HG03064 (cell line): Measurements from ENCODE around the gene ZNF526.

ENCODE experiments used
- ATAC-seq: cut with Tn5 transposase; IDR thresholded peaks from one replicate; pipeline ENCODE4 v1.9.1; 2021; ENCODE audit warnings: low read depth; ENCODE audit not compliant: unreplicated experiment

ZNF526 gene, protein sequence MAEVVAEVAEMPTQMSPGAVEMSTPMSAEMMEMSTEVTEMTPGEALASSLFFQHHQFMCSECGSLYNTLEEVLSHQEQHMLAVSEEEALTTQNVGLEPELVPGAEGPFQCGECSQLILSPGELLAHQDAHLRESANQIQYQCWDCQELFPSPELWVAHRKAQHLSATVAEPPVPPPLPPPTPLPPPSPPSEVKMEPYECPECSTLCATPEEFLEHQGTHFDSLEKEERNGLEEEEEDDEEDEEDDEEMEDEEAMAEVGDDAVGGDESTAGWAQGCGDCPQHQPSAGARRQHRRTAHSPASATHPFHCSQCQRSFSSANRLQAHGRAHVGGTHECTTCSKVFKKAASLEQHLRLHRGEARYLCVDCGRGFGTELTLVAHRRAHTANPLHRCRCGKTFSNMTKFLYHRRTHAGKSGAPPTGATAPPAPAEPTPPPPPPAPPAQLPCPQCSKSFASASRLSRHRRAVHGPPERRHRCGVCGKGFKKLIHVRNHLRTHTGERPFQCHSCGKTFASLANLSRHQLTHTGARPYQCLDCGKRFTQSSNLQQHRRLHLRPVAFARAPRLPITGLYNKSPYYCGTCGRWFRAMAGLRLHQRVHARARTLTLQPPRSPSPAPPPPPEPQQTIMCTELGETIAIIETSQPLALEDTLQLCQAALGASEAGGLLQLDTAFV

DNA sequence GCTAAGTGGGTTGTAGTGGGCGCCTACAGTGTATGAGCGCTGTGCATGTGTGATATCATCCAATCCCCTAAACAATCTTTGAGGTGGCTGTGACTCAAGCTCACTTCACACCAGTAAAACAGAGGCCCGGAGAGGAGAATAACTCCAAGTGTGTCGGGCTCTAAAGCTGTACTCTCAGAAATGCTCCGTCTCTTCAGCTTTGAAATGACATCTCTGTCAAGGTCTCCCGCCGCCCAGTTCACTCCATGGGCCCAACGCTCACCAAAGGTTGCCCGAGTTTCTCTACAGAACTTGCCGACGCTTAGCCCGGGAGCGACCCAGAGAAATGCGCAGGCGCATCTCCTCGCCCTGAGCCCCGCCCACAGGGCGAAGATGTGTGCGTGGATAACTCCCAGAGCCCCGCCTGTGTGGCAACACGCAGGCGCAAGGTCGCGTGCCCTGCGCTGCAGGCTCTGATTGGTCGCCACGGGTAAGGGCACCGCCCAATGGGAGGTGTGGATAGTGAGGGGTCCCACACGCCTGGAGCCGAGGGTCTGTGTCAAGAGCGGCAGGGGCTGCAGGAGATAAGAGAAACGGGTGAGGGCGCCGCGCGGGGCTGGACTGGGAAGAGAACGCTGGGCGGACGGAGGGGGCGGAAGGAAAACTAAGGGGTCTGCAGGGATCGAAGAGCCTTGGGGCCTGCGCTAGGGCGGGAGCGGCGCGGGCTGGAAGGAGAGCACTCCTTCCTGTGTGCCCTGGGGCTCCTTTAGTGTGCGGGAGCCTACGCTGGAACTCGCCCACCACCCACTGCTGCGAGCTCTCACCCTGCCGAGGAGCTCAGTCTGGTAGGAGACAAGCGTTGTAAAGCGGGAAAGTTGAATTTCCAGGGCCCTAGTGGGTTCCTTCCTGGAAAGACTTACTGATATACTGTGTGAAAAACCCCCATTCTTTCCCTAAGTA lies at the start of gene ZNF526:
Gene ZNF526, plus strand, starts transcription at position 501 of the 939 bp plus-strand sequence. CDS start 4,092 bp downstream, outside the sequence.
- ATAC-seq: peak; percentile 67

DNA sequence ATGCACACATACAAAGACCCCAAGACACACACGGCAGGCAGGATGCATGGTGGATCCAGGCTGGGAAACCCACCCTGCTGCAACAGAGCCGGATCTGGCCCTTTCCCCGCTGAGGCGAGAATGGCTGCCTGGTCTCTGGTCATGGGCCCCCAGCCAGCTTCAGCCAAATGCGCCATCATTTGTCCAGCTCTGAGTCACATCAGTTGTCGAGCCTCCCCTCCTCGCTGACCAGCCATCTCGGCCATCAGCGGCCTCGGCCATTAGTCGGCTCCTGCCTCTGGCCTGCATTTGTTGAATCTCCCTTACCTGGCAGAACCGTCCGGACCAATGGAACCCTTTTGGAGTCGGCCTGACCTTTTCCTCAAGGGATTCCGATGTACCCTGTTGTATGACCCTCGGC lies 49.4 kb upstream of the ZNF526 start:
- no peak for ATAC-seq

DNA sequence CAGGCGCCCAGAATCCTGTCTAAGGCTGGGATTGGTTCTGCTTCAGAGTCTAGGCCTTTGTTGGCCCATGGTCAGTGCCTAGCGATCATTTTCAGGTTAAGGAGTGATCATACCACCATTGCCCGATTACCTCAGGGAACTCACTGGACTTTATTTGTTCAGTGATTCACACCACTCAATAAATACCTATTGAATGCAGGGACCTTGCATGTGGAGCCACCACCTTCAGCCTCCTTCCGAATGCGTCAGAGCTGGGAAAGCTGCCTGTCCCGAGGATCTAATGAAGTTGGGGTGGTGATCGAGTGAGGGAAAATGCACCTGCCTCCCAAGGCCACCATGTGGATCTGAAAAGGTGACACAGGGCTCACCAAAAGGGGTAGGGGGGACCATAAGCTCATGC lies 47.9 kb upstream of the ZNF526 start:
- no peak for ATAC-seq

DNA sequence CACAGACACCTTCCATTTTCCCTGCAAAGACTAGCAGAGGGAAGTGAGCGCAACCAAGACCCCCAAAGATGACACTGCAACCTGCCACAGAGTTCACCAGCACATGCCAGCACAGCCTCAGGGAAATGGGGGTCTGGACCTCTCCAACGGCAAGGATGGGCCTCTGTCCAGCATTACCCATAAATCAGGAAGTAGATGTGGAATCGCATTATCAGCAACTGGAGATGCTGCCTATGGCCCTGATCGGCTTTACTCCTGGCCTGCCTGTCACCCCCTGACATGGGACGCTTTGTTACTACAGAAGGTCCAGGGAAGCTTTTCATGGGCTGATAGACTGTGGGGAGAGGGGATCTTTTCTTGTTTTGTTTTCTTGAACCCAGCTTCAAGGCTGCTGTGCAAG lies 46.4 kb upstream of the ZNF526 start:
- ATAC-seq: no peak

DNA sequence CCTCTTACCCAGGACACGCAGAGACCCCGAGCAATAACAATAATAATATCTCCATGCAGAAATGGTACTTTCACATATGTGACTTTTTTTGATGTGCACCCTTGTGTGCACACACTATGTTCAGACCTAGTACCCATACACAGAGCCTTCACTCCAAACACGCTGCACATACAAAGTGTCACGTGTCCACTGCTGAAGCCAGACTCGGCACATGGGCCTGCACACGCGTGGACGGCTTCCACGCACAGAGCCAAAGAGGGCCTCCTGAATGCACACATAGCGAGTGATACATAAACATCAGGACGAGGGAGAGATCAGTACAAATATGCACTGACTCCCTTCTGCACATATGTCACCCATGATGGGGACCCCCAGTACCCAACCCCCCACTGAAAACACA lies 45.9 kb upstream of the ZNF526 start:
- ATAC-seq: no peak

DNA sequence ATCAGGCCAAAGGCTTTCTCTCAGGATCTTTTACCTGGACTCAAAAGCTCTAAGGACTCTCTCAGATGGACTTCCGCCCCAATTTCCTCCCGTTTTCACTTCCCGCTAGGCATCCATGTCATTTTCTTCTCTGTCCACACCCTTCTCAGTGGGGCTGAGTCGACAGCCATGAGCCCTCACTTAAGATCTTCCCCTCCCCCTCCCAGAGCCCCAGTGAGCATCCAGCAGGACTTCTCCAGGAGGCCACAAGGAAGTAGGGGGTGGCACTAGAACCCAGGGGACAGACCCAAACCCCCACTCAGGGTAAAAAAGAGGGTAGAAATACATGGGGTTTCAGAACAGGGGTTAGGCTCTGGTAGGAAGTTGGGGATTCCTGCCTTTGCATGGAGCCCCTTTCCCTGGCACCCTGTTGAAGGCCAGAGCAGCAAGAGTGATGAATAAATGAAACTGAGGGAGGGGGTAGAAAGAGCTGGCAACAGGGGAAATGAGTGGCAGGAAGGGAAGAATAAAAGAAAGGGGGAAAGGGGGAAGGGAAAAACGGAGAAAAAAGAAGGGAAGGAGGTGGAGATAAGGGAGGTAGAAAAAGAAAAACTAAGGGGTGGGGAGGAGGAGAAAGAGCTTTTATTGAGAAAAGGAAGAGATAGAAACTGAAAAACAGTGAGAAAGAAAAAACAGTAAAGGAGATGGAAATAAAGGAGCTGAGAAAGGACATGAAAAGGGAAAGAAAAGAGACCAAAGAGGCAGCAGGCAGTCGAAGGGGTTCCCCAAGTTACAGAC lies 45.0 kb upstream of the ZNF526 start:
- no peak for ATAC-seq

DNA sequence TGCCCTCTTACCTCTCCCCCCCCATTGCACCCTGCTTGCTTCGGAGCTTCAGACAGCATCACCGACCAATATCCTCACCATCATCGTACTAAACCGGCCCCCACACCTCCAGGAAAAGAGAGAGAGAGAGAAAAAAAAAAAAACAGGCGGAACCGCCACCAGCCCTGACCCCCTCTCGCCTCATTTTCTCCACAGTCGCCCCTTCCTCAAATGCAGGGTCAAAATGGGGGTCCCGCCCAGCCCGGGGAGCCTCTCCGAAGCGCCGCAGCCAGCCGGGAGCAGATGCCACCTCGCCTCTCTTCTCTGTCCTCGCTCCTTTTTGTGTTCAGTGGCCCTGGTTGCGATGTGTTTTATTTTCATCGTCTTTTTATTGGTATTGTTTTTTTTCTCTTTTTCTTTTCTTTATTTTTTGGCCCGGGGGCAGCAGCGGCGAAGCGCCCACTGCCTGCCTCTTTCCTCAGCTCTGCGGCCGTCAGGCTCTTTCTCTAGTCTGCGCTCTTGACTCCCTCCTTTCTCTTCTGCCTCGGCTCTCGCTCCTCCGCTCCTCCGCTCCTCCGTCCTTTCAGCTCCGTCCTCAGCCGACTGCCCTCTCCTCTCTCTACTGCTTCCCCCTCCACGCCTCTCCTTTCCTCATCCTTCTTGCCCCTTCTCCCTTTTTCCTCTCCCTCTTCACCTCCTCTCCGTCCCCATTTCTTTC lies 44.0 kb upstream of the ZNF526 start:
- no peak for ATAC-seq

DNA sequence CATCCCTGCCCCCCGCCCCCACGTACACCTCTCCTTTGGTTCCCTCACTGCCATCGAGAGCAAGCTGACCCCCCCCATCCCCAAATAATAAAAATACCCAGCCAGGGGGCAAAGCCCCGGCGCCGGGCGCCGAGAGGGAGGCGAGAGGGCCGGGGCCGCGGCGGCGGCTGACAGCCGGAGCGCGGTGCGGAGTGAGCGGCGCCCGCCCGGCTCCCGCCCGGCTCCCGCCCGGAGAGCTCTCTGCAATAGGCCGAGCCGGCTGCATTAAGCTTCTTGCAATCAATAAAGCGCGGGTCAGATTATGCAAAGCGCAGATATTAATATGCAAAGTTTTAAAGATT lies 43.5 kb upstream of the ZNF526 start:
- ATAC-seq: no peak

DNA sequence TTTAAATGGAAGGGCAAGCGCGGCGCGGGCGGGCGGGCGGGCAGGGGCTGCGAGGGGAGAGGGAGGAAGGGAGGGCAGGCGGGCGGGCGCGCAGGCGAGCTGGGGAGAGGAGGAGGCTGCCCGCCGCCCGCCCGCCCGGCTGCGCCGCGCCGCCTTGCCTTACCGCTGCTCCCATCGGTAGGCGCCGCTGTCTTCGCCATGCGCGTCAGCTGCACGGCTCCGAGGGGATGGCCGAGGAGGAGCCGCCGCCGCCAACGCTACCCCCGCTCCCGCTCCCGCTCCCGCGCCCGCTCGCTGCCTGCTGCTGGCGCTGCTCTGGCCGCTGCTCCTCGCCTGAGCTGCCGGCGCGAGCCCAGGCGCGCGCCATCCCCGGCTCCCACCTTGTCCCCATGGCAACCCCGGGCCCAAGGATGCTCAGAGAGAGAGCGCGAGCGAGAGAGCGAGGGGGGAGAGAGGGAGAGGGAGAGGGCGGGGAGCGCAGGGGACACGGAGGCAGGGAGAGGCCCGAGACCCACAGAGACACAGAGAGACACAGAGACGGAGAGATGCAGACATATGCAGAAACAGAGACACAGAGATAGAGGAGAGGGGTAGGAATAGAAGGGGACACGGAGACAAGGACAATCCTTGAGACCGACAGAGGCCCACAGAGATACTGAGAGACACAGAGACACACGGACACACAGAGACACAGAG lies 43.0 kb upstream of the ZNF526 start:
- no peak for ATAC-seq

DNA sequence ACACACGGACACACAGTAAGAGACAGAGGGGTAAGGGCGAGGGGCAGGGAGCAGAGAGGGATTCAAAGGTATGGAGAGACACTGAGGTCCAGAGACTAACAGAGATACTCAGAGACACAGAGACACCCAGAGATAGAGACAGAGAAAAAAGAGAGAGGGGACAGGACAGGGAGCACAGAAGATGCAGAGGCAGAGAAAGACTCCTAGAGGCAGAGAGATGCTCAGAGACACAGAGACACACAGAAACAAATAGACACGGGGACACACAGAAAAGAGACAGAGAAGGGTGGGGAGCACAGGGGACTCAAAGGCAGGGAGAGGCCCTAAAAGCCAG lies 42.5 kb upstream of the ZNF526 start:
- no peak for ATAC-seq

DNA sequence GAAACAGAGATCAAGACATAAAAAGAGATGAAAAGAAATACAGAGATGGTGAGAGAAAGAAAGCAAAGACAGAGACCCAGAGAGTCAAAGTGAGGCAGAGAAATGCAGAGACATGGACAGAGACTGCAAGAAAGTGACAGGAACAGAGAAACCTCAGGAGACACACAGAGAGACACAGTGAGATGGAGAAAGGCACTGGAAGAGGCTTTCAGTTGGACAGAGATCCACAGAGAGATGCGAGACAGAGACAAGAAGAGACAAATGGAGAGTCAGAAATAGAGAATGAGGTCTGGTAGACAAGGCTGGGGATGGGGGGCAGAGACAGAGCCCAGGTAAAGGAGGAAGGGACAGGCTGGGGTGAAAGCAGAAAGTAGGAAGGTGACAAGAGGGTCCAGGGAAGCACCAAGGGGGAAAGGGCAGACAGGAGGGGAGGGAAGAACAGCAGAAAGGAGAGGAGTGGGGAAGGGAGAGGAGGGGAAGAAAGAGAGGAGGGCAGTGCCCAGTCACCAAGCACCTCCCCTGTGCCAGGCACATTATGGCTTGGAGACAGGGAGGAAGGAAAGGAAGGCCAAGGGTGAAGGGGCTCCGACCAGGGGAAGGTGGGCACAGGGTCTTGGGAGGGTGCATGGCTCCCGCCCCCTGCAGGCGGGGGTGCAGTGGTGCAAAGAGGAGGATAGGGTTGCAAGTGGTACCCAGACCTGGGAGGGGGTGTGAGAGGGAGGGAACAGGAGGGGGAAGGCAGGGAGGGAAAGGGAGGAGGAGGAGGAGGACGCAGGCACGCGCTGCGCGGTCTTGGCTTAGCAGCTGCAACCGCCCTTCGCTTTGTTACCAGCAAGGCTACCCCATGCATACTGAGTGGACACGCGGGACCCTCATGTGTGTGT lies 41.1 kb upstream of the ZNF526 start:
- no peak for ATAC-seq

DNA sequence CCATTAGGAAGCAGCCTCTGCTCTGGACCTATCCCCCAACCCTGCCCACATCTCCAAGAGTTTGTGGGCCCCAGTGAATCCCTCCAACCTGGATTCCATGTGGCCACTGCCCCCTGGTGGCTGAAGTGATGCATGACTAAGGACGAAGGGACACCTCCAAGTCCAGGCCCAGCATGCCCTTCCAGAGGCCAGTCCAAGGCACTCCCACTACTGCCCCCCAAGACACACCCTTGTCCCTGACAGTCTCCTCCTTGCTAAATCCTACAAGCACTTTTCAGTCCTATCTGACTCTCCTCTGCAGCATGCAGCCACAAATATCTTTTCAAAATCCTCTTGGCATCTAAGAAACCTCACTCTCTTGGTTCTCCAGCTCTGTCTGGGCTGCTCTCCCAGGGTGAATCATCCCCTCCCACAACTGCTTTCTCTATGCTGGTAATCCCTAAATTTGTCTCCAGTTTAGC lies 35.7 kb upstream of the ZNF526 start:
- ATAC-seq: no peak

DNA sequence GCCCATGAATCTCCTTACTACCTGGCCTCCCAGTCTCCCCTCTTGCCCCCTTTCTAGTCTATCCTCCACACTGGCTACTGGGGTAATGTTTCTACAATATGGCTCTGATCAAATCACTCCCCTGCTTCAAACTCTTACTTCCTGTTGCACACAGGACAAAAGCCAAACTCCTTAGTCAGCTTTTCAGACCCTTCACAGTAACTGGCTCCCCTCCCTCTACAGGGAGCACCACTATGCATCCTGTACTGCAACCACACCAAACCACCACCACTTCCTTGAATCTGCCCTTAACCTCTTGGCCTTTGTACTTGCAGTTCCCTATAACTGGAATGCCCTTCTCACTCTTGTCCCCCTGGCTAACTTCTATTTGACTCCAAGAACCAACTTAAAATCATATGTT lies 34.8 kb upstream of the ZNF526 start:
- ATAC-seq: no peak

DNA sequence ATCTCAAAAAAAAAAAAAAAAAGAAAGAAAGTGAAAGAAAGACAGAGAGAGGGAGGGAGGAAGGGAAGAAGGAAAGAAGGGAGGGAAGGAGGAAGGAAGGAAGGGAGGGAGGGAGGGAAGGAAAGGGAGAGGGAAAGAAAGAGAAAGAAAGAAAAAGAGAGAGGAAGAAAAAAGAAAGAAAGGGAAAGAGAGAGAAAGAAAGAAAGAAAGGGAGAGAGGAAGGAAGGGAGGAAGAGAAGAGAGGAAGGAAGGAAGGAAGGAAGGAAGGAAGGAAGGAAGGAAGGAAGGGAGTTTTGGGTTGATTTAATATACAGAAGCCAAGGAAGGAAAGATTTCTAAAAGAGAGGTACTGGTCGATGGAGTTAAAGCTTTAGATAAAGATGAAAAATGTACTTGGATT lies 31.4 kb upstream of the ZNF526 start:
- ATAC-seq: no peak

DNA sequence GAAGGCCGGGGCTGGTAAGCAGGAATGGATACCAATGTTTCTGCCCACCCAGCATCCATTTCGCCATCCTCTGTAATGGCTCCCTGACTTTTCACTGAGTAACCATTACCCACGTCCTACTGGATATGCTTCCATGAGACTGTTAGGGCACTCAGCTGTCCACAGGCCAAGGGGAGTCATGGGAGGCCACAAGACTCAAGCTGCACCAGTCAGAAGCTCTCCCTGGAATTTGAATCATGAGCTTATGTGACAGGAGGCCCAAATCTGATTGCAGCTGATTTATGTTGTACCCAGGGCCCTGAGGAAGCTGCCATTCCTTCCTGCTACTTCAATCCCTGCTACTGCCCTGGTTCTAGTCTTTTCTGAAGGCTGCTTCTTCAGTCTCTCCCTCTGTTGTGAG lies 31.0 kb upstream of the ZNF526 start:
- no peak for ATAC-seq

DNA sequence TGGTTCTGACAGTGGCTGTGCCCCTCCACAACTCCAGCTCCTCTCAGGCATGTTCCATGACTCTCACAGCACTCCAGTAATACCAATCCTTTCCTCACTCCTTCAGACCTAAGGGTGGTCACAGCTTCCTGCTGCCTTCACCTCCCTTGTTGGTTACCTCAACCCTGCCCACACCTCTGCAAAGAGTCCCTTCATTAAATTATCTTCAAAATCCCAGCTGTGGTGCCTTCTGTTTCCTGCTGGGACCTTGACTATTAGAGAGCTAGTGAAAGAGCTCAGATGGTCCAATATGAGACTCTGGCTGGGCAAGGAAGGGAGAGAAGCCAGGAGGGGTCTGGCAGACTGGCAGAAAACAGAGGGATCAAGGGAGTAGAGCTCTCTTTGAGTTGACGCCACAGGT lies 28.8 kb upstream of the ZNF526 start:
- no peak for ATAC-seq

DNA sequence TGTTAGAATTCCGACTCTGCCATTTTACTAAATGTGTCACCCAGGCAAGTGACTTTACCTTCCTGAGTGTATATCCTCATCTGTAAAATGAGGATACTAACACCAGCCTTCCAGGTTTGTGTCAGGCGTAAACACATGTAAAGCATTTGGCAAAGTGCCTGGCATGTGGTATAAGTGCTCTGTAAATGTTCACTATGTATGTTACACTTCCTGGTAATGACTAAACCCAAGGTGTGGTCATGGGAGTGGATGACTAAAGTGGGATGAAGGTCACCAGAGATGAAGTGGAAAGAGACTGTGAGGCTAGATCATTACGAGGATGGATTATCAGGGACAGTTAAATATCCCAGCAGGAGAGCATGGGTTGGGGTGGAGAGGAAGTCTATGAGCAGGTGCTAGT lies 28.3 kb upstream of the ZNF526 start:
- no peak for ATAC-seq

DNA sequence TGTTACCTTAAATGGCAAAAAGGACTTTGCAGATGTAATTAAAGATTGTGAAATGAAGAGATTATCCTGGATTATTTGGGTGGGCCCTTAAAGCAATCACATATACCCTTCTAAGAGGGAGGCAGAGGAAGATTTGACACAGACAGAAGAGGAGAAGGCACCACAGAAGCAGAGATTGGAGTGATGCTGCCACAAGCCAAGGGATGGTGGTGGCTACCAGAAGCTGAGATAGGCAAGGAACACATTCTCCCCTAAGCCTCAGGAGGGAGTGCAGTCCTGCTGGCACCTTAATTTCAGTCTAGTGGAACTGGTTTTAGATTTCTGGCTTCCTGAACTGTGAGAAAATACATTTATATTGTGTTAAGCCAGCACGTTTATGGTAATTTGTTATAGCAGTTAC lies 26.8 kb upstream of the ZNF526 start:
- no peak for ATAC-seq
